ENCODE measurements around the gene NTM. TPM values are rescaled to one million over a fixed set of nuclear protein-coding genes. Genes with fewer than 3 reads are reported as not detected.

The NTM gene
- total RNA-seq, 4 donors from 2014 or later = 1.4 to 5.7 TPM; not detected in 2

DNA sequence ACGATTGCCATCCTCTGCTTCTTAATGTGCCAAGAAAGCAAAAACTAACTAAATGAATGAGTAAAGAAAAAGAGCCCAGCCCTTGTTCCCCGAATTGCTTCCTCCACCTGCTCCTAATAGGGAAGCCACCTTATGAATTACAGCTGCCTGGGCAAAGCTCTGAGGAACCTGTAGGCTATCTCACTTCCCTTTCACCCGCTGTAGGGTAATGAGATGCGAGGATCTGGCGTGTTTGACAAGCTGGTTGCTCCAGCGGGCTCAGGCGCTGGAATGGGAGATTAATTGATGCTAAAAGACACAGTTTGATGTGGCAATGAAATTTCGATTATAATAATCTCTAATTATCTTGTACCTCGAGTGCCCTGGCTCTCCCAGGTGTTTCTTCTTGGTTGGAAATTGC, 256.4 kb downstream of the NTM start:
- Histone ChIP-seq H3K27ac (no peak overlapping the region), H3K27me3 (no peaks in the 10 kb centered on the region), H3K4me3 (no peak overlapping the region), H3K36me3 (no peaks in the 10 kb centered on the region), H3K9me3 (no peaks in the 10 kb centered on the region), H3K4me1 (no peaks in the 10 kb centered on the region)
- TF ChIP-seq, protein P1, sequence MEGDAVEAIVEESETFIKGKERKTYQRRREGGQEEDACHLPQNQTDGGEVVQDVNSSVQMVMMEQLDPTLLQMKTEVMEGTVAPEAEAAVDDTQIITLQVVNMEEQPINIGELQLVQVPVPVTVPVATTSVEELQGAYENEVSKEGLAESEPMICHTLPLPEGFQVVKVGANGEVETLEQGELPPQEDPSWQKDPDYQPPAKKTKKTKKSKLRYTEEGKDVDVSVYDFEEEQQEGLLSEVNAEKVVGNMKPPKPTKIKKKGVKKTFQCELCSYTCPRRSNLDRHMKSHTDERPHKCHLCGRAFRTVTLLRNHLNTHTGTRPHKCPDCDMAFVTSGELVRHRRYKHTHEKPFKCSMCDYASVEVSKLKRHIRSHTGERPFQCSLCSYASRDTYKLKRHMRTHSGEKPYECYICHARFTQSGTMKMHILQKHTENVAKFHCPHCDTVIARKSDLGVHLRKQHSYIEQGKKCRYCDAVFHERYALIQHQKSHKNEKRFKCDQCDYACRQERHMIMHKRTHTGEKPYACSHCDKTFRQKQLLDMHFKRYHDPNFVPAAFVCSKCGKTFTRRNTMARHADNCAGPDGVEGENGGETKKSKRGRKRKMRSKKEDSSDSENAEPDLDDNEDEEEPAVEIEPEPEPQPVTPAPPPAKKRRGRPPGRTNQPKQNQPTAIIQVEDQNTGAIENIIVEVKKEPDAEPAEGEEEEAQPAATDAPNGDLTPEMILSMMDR (IDR thresholded peaks at IDR 0.05) = no peak
- TF ChIP-seq POLR2A (IDR thresholded peaks at IDR 0.05) = no peak
- no peak for DNase-seq
- intact Hi-C loops (cut with DNase I; ENCODE audit: low total_unique reads) = no loop called here

DNA sequence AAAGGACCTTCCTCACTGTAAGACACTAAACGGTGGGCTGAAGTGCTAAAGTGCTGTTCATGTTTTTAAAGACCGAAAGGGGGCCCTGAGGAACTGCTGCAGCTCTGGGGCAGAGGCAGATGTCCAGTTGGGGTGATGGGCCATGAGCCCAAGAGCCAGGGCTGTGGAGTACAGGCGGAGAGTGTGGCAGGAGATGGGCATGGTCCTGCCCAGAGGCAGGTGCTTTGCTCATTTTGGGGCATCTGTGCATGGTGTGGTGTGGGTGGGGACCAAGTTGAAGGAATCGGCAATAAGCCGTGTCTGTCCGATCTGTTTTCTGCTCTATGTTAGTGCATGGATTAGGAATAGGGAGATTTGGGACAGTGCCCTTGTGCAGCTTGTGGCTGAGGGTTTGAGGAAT, 258.3 kb downstream of the NTM start:
- Histone ChIP-seq H3K36me3 (no peaks in the 10 kb centered on the region), H3K27me3 (no peaks in the 10 kb centered on the region), H3K27ac (no peak overlapping the region), H3K9me3 (no peaks in the 10 kb centered on the region), H3K4me3 (no peak overlapping the region), H3K4me1 (no peaks in the 10 kb centered on the region)
- no peak for DNase-seq
- no peak for TF ChIP-seq POLR2A (IDR thresholded peaks at IDR 0.05)
- TF ChIP-seq, protein P1 (IDR thresholded peaks at IDR 0.05) = no peak
- intact Hi-C loops (cut with DNase I; ENCODE audit: low total_unique reads) = no loop called here

DNA sequence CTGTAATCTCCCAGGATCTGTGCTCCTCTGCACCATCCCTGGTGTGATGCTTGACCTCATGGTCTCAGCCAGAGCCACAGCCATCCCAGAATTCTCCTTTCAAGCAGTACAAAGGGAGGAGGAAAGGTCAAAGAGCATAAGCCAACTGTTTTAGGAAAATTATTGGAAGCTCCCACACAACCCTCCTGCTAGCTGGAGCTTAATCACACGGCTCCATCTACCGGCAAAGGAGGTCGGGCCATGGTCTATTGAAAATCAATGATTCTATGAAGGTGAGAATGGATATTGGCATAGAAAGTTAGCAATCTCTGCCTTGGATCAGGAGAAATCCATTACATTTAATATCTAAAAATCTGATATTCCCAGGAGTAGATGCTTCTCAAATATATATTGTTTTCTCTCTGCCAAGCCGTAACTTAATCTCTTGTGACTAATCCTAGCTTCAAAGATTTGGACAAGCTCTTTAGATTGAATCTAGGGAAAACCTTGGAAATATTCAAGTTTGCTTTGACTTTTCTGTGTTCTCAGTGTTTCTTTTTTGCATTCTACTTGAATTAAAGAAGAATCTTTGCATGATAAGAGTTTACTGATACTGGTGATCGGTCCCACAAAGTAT, 259.6 kb downstream of the NTM start:
- H3K27ac ChIP-seq = no peak overlapping the region
- H3K4me1 ChIP-seq = no peaks in the 10 kb centered on the region
- no peaks in the 10 kb centered on the region for H3K27me3 ChIP-seq
- no peaks in the 10 kb centered on the region for H3K36me3 ChIP-seq
- H3K4me3 ChIP-seq = no peak overlapping the region
- TF ChIP-seq, protein P1 (IDR thresholded peaks at IDR 0.05) = no peak
- no peak for TF ChIP-seq POLR2A (IDR thresholded peaks at IDR 0.05)
- H3K9me3 ChIP-seq = no peaks in the 10 kb centered on the region
- DNase-seq = no peak
- intact Hi-C loops (cut with DNase I; ENCODE audit: low total_unique reads) = no loop called here

DNA sequence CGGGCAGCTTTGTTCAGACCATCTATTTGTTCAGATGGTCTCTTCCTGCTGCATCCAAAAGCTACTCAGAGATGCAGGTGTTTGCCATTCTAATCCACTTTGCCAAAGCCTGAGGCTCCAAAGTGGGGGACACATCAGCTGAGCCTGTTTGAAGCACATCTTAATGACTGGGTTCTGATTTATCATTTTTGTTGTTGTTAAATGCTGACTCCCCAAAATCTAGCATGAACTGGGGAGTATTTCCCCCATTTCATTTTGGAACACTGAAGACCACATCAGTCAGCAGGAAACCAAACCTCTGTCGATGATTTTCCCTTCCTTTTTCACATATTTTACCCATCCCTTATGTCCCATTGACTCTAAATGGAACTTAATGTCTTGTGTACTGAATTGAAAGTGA, 262.6 kb downstream of the NTM start:
- no peak overlapping the region for H3K27ac ChIP-seq
- intact Hi-C loops (cut with DNase I; ENCODE audit: low total_unique reads) = no loop called here

DNA sequence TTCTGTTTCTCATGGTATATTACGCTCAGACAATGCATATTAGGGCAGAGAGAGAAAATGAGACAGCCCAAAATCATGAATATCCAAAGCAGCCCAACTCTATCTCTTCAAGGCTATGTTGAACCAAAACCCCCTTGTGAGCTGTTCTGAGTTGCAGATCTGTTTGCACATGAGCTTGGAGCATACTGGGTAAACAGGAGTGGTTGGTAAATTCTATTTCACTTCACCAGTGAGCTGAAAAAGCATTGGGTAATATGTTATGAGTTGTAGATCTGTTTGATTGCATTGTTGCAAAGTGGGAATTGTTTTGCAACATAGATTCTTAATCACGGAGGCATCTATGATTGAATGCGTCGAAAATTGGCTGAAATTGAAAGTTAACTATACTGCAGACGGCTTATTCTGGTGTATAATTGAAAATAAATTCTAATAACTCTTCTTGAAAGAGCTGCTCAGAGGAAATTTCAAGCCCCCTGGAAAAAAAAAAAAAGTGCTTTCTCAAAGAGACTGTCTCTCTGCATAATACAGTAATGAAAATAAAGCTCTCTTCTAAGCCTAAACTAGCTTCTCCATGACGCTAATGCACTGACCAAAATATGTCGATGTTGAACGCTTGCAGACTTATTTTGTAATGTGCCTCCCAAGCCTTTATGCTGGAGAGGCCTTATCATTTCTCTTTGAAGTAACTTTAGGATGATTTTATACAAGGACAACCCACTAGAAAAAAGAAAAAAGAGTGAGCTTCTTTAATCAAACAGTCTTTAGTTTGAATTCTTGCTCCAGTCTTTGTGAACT, 263.7 kb downstream of the NTM start:
- H3K36me3 ChIP-seq = no peaks in the 10 kb centered on the region
- H3K4me3 ChIP-seq = no peak overlapping the region
- no peak for DNase-seq
- intact Hi-C loops (cut with DNase I; ENCODE audit: low total_unique reads) = no loop called here
- H3K9me3 ChIP-seq = no peaks in the 10 kb centered on the region
- H3K27me3 ChIP-seq = no peaks in the 10 kb centered on the region
- no peaks in the 10 kb centered on the region for H3K4me1 ChIP-seq
- no peak overlapping the region for H3K27ac ChIP-seq
- TF ChIP-seq, protein P1 (IDR thresholded peaks at IDR 0.05) = no peak
- TF ChIP-seq POLR2A (IDR thresholded peaks at IDR 0.05) = no peak

More for the DNA sequence above, 262.6 kb downstream of the NTM start:
- Histone ChIP-seq H3K4me3 (no peak overlapping the region), H3K9me3 (no peaks in the 10 kb centered on the region), H3K27me3 (no peaks in the 10 kb centered on the region), H3K36me3 (no peaks in the 10 kb centered on the region), H3K4me1 (no peaks in the 10 kb centered on the region)
- DNase-seq = no peak
- TF ChIP-seq, protein P1 (IDR thresholded peaks at IDR 0.05) = no peak
- TF ChIP-seq POLR2A (IDR thresholded peaks at IDR 0.05) = no peak

All from uterus (tissue), 4 donors.